ENCODE results near the gene SCARB2.

Gene SCARB2, protein sequence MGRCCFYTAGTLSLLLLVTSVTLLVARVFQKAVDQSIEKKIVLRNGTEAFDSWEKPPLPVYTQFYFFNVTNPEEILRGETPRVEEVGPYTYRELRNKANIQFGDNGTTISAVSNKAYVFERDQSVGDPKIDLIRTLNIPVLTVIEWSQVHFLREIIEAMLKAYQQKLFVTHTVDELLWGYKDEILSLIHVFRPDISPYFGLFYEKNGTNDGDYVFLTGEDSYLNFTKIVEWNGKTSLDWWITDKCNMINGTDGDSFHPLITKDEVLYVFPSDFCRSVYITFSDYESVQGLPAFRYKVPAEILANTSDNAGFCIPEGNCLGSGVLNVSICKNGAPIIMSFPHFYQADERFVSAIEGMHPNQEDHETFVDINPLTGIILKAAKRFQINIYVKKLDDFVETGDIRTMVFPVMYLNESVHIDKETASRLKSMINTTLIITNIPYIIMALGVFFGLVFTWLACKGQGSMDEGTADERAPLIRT

DNA sequence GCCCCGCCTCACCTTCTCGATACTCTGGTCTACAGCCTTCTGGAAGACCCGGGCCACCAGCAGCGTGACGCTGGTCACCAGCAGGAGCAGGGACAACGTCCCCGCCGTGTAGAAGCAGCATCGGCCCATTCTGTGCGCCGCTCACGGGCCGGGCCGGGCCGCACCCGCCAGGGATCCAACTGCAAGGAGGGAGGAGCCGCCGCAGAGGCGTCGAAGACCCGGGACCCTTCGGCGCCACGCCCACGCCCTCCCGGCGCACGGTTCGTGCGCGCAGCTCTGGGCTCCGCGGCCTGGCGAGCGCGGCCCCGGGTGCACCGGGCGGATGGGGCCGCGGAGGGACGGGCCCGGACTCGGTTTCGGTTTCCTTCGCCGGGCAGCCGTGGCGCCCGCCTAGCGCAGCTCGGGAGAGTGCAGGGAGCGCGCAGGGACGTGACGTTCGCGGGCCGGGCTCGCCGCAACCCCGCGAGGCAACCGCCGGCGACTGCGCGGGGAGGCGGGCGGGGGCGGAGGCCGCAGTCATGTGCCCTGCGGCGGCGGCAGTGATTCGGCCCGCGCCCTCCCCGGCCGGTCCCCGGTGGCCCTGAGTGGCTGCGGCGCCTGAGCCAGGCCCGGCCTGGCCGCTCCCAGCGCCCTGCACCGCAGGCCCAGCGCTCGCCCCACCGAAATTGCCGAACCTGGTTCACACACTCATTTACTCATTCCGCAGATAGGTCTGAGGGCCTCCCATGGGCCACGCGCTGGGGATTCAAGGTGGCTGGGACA is at the start of gene SCARB2:
Gene SCARB2, minus strand, starts transcription at position 410 of the 762 bp plus-strand sequence. Its CDS starts 281 bp downstream, at position 129.
- peak within 1 kb of the TSS; percentile 64 for H3K4me3 ChIP-seq (ENCODE audit: control insufficient read depth, low read depth, low read length)
- DNase-seq (ENCODE audit: low read depth), result peak; percentile 48

DNA sequence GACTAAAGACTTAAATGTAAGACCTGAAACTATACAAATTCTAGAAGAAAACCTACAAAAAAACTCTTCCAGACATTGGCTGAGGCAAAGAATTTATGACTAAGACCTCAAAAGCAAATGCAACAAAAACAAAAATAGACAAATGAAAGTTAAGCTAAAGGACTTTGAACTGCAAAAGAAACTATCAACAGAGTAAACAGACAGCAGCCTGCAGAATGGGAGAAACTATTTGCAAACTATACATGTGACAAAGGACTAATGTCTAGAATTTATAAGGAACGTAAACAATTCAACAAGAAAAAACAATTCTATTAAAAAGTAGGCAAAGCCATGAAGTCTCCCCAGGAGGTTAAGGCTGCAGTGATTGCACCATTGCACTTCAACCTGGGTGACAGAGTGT is 46.9 kb upstream of the SCARB2 start:
- TF ChIP-seq, protein P1, sequence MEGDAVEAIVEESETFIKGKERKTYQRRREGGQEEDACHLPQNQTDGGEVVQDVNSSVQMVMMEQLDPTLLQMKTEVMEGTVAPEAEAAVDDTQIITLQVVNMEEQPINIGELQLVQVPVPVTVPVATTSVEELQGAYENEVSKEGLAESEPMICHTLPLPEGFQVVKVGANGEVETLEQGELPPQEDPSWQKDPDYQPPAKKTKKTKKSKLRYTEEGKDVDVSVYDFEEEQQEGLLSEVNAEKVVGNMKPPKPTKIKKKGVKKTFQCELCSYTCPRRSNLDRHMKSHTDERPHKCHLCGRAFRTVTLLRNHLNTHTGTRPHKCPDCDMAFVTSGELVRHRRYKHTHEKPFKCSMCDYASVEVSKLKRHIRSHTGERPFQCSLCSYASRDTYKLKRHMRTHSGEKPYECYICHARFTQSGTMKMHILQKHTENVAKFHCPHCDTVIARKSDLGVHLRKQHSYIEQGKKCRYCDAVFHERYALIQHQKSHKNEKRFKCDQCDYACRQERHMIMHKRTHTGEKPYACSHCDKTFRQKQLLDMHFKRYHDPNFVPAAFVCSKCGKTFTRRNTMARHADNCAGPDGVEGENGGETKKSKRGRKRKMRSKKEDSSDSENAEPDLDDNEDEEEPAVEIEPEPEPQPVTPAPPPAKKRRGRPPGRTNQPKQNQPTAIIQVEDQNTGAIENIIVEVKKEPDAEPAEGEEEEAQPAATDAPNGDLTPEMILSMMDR (IDR thresholded peaks at IDR 0.05; ENCODE audit: control insufficient read depth, insufficient read depth, low read depth, low read length, missing control alignments), result no peak
- DNase-seq (ENCODE audit: low read depth), result no peak

More for the DNA sequence above, at the start of gene SCARB2:
- TF ChIP-seq, protein P1 (IDR thresholded peaks at IDR 0.05; ENCODE audit: control insufficient read depth, insufficient read depth, low read depth, low read length, missing control alignments), result no peak

DNA sequence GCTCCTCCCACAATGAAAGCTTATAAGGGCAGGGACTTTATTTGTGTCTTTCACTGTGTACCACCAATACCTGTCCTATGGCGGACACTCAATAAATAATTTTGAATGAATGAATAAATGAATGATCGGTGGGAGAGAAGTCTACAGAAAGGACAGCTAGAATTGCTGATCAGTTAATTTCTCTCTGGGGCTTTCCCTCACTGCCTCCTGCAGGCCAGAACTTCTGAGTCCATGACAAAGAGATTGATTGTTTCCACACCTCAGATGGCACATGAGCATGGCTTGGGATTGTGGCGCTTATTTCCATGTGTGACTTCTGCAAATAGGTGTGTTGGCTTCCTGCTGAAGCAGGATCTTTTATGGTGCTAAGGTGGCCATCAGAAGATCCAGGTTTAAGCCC is 44.2 kb upstream of the SCARB2 start:
- no peak overlapping the region for H3K4me3 ChIP-seq (ENCODE audit: control insufficient read depth, low read depth, low read length)
- no peak for DNase-seq (ENCODE audit: low read depth)
- TF ChIP-seq, protein P1 (IDR thresholded peaks at IDR 0.05; ENCODE audit: control insufficient read depth, insufficient read depth, low read depth, low read length, missing control alignments), result no peak

More for the DNA sequence above, 46.9 kb upstream of the SCARB2 start:
- no peak overlapping the region for H3K4me3 ChIP-seq (ENCODE audit: control insufficient read depth, low read depth, low read length)

DNA sequence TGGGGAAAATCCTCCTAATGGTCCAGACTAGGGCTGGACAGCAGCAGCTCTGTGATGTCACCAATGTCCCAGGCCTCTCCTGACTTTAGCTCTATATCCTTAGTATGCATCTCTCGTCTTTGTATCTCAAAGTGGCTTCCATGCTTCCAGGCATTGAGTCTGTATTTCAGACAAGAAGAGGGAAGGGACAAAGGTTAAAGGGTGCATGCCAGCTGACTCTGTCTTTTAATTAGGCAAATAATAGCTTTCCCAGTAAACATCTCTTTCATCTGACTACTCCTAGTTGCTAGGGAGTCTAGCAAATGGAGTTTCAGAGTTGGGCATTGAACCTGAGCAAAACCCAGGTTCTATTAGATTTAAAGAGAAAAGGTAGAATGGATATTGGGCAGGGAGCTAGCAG is 43.3 kb upstream of the SCARB2 start:
- TF ChIP-seq, protein P1 (IDR thresholded peaks at IDR 0.05; ENCODE audit: control insufficient read depth, insufficient read depth, low read depth, low read length, missing control alignments), result no peak
- no peak for DNase-seq (ENCODE audit: low read depth)
- no peak overlapping the region for H3K4me3 ChIP-seq (ENCODE audit: control insufficient read depth, low read depth, low read length)

DNA sequence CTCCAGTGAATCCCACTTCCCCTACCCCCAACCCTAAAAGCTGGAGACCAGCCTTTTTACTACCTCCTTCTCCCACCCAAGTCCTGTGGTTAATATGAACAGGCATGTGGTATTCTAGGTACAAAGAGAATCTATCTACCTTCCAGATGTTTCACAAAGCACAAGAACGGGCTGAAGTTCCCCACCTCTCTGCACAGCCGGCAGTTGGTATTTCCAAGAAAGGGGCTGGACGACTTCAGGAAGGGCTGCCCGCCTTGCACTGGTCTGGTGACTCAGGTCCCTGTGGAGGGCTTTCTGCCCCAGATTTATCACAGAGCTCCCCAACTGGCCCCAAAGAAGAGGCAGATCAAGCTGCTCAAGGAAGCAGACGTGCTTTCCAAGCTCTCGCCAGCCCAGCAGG is 42.4 kb upstream of the SCARB2 start:
- TF ChIP-seq, protein P1 (IDR thresholded peaks at IDR 0.05; ENCODE audit: control insufficient read depth, insufficient read depth, low read depth, low read length, missing control alignments), result no peak
- H3K4me3 ChIP-seq (ENCODE audit: control insufficient read depth, low read depth, low read length), result no peak overlapping the region
- no peak for DNase-seq (ENCODE audit: low read depth)

DNA sequence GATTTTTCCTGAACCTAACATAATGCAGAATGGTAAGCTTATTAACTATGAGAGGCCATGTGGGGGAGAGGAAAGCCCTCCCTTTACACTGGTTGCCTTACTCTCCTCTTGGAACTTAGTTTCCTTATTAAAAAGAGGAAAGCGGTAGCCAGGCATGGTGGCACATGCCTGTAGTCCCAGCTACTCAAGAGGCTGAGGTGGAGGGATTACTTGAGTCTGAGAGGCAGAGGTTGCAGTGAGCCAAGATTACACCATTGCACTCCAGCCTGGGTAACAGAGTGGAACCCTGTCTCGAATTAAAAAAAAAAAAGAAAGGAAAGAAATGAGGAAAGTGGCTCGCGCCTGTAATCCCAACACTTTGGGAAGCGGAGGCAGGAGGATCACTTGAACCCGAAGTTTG is 39.9 kb upstream of the SCARB2 start:
- DNase-seq (ENCODE audit: low read depth), result no peak
- H3K4me3 ChIP-seq (ENCODE audit: control insufficient read depth, low read depth, low read length), result no peak overlapping the region
- TF ChIP-seq, protein P1 (IDR thresholded peaks at IDR 0.05; ENCODE audit: control insufficient read depth, insufficient read depth, low read depth, low read length, missing control alignments), result no peak
